Spinal cord (tissue), 10 donors: Measurements from ENCODE around the gene FYTTD1. TPM values are rescaled to one million over a fixed set of nuclear protein-coding genes. Genes with fewer than 3 reads are reported as not detected.
A peak's percentile ranks its signal among the peaks of the same experiment; 100 is the strongest.

Source experiments
- DNase-seq, 6 donors: peaks; one replicate each; pipeline versions ENCODE4 v3.0.0 to v3.0.0-alpha.2; 2013 to 2015; ENCODE audit warnings: low spot score in 6 of 6, low read depth in 4 of 6
- H3K27ac ChIP-seq: one replicate; pipeline ENCODE4 v1.5.1; 2013; ENCODE audit warnings: low read depth, low read length, control low read depth
- H3K27me3 ChIP-seq: one replicate; pipeline ENCODE4 v1.6.1; 2013; ENCODE audit warnings: low read length; ENCODE audit not compliant: control insufficient read depth, insufficient read depth
- H3K36me3 ChIP-seq: one replicate; pipeline ENCODE4 v1.6.1; 2013; ENCODE audit warnings: low read length; ENCODE audit not compliant: control insufficient read depth, insufficient read depth
- H3K4me1 ChIP-seq: one replicate; pipeline ENCODE4 v1.6.1; 2013; ENCODE audit warnings: low read length; ENCODE audit not compliant: control insufficient read depth, insufficient read depth
- H3K4me3 ChIP-seq: one replicate; pipeline ENCODE4 v1.5.1; 2013; ENCODE audit warnings: low read depth, low read length, control low read depth
- H3K9me3 ChIP-seq: one replicate; pipeline ENCODE4 v1.6.1; 2013; ENCODE audit warnings: low read length; ENCODE audit not compliant: control insufficient read depth, insufficient read depth
- WGBS: methylation state at CpG from one replicate; pipeline ENCODE4 v1.1.5; 2013; ENCODE audit warnings: missing lambda C conversion rate; ENCODE audit not compliant: insufficient coverage; 5-methylcytosine and 5-hydroxymethylcytosine counted together
- polyA plus RNA-seq, 2 donors: library from polyadenylated mRNA; unstranded; fragments of 120-200 nt; gene quantifications; one replicate each; pipeline ENCODE4 v1.2.1, GENCODE V29; 2013; ENCODE audit not compliant: insufficient read length in 2 of 2
- total RNA-seq, 2 donors: library from RNA; depleted of rRNA in 1 of 2; stranded (reverse); fragments of 120-200 nt in 1 of 2; fragments of >200 nt in 1 of 2; gene quantifications; one replicate each; pipeline versions ENCODE4 v1.2.3 to v1.2.4, GENCODE V29; 2013 to 2014
- donor health status: healthy.

FYTTD1 gene
- total and polyA plus RNA-seq, 4 donors = 60.0 to 95.3 (median 71.8) TPM

DNA sequence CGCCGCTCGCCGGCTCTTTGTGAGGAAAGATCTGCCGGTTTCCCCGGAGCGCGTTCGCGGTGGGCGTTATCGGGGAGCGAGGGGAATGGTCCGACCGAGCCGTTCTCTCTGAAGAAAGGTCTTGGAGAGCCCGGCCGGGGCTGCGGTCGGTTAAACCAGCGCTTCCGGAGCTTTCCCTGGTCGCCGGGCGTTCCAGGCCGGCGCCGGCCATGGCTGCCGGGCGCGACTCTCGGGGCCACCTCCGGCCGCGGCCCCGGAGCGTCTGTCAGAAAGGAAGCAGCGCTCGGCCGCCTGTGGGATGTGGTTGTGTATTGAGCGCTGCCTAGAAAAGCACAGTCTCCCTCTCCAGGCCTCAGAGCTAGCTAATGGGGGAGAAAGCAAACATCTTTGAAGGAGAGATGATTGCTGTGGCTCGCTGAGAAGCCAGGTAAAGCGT is 731 bp downstream of the FYTTD1 start:
- Histone ChIP-seq H3K4me1 (peaks cover 11% of the 10 kb centered on the region), H3K4me3 (peak overlapping the region; percentile 82), H3K9me3 (no peaks in the 10 kb centered on the region), H3K27me3 (no peaks in the 10 kb centered on the region), H3K27ac (peak overlapping the region; percentile 97), H3K36me3 (no peaks in the 10 kb centered on the region)
- under 1% methylated on average over 37 of the region's 43 CpGs for WGBS
- DNase-seq = peak in 3 of 6 donors; percentile 43 to 81 (median 75)

DNA sequence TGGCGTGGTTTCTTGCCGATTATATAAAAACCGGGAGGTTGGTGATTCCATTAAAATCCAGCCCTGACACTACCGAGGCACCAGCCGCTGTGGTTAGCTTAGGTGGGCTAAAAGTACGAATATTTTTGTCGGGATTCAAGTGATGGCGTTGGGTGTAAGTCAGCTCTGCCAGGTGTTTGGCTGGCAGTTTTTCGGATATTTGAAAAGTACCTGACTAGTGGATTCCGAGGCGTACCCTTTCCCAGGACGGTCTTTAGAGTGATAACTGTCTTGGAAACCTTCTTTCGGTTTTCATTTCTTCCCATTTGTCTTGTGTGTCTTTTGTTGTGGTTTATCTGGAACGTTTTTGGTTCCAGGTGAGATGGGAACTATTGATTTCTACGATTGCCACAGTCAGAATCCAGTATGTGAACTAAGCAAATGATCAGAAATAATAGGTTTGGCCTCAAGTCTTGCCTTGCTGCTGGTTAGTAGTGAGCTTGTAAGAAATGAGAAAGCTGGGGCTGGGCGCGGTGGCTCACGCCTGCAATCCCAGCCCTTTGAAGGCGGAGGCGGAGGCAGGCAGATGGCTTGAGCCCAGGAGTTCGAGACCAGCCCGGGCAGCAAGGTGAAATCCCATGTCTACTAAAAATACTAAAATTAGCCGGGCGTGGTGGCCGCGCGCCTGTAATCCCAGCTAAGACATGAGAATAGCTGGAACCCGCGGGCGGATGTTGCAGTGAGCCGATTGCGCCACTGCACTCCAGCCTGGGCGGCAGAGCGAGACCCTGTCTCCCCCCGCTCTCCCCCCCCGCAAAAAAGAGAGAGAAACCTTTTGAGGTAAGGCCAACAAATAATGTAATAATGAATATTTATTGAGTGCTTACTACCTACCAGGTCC is 1.4 kb downstream of the FYTTD1 start:
- Histone ChIP-seq H3K27me3 (no peaks in the 10 kb centered on the region), H3K4me1 (peaks cover 11% of the 10 kb centered on the region), H3K27ac (peak overlapping the region; percentile 97), H3K36me3 (no peaks in the 10 kb centered on the region), H3K9me3 (no peaks in the 10 kb centered on the region), H3K4me3 (peak overlapping the region; percentile 82)
- WGBS = 11% methylated on average over 23 of the region's 36 CpGs
- peak in 3 of 6 donors; percentile 36 to 53 (median 46) for DNase-seq

DNA sequence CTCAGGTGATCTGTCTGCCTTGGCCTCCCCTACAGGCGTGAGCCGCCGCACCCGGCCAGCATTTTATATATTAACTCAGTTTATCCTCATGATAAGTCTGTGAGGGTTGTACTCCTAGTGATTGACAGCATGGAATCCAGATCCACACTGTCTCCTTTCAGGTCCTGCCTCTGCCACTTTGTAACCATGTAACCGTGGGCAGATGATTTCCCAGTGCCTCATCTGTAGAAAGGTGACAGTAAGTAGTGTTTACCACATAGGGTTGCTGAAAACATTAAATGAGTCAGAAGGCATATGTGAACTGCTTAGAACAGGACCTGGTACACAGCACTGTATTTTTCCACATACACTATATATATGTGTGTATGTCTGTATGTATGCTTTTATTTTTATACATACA is 2.4 kb downstream of the FYTTD1 start:
- H3K36me3 ChIP-seq = no peaks in the 10 kb centered on the region
- no peaks in the 10 kb centered on the region for H3K9me3 ChIP-seq
- no peak for DNase-seq
- H3K27me3 ChIP-seq = no peaks in the 10 kb centered on the region
- H3K4me1 ChIP-seq = peaks cover 11% of the 10 kb centered on the region
- H3K27ac ChIP-seq = no peak overlapping the region
- WGBS = no CpG with 5 or more reads among the region's 5 CpGs
- H3K4me3 ChIP-seq = no peak overlapping the region

DNA sequence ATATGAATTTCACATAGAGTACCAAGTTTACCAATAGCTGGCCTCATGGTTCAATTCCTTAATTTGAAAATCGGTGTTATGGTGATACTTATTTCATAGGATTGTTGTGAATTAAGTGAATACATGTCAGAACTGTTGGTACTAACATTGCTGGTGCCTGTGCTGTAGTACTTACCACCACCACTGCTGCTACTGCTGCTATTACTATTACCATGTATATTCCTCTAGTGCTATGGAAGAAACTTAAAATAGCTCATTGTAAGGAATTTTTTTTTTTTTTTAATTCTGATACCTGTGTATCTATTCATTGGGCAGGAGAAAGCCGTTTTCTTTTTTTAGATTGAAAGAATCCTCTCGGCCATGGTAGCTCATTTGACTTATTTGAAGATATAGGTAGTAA is 3.6 kb downstream of the FYTTD1 start:
- H3K36me3 ChIP-seq = peaks cover 7% of the 10 kb centered on the region
- WGBS = no CpG with 5 or more reads among the region's 3 CpGs
- no peak overlapping the region for H3K4me3 ChIP-seq
- no peak overlapping the region for H3K27ac ChIP-seq
- H3K27me3 ChIP-seq = no peaks in the 10 kb centered on the region
- H3K4me1 ChIP-seq = peaks cover 11% of the 10 kb centered on the region
- H3K9me3 ChIP-seq = no peaks in the 10 kb centered on the region
- no peak for DNase-seq

DNA sequence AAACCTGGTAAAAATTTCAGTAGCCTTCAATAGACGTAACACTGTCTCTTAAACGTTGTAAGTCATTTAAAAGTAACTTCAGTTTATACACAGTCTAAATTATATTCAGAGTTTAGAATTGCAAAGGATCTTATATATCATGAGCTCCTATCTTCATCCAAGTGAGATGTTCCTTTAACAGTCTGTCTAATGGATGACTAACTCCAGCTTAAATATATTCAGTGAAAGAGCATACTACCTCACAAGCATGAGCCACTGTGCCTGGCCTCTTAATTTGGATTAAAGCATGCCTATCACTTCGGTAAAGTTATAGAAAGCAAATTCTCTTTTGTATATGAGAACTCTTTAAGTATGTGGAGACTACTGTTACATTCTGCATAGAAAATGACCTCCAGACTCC is 7.0 kb downstream of the FYTTD1 start:
- Histone ChIP-seq H3K27me3 (no peaks in the 10 kb centered on the region), H3K4me1 (peaks cover 5% of the 10 kb centered on the region), H3K36me3 (peaks cover 7% of the 10 kb centered on the region), H3K9me3 (no peaks in the 10 kb centered on the region), H3K27ac (no peak overlapping the region), H3K4me3 (no peak overlapping the region)
- DNase-seq = no peak
- no CpG with 5 or more reads among the region's 3 CpGs for WGBS

DNA sequence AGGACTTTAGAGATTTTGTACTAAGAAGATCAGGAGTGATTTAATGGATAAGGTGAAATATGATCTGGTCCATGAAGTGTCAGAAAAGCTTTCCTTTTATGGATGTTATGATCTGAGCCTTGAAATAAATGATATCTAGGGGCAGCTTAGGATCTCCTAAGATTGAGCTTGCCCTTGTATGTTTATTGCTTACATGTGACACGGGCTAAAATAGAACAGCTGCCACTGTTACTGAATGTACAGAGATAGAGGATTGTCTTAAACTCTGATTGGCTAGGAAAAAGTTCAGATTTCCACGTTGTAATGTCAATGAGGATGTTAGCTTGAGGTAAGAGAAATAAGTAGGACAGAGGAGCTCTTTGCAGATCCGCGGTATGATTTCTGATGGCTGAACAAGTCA is 8.8 kb downstream of the FYTTD1 start:
- Histone ChIP-seq H3K27me3 (no peaks in the 10 kb centered on the region), H3K36me3 (peaks cover 23% of the 10 kb centered on the region), H3K4me1 (no peaks in the 10 kb centered on the region), H3K9me3 (no peaks in the 10 kb centered on the region), H3K4me3 (no peak overlapping the region), H3K27ac (no peak overlapping the region)
- DNase-seq = no peak
- WGBS = 97% methylated on average over 4 of the region's 4 CpGs

DNA sequence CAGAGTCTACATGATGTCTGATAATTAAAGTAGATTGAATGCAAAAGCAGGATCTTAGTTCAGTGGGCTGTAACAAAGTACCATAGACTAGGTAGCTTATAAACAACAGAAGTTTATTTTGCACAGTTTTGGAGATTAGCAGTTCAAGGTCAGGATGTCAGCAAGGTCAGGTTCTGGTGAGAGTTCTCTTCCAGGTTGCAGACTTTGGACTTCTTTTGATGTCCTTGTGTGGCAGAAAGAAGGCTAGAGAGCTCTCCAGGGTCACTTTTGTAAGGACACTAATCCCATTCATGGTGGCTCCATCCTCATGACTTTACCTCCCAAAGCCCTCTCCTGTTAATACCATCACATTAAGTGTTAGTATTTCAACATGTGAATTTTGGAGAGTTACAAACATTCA is 12.1 kb downstream of the FYTTD1 start:
- no peaks in the 10 kb centered on the region for H3K4me1 ChIP-seq
- DNase-seq = no peak
- H3K27me3 ChIP-seq = no peaks in the 10 kb centered on the region
- no peak overlapping the region for H3K4me3 ChIP-seq
- H3K27ac ChIP-seq = no peak overlapping the region
- no peaks in the 10 kb centered on the region for H3K9me3 ChIP-seq
- H3K36me3 ChIP-seq = peaks cover 34% of the 10 kb centered on the region

DNA sequence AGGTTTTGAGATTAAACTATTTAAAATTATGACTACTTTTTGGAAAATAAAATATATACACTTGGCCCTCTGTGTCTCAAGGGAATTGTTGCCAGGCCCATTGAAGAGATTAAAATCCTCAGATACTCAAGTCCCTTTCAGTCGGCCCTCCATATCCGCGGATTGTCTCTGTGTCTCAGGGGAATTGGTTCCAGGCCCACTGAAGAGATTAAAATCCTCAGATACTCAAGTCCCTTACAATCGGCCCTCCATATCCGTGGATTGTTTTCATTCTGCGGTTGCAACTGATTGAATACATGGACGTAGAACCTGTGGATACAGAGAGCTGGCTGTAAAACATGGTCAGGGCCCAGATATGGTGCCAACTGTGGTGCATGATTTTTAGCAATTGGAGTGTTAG is 25.6 kb downstream of the FYTTD1 start:
- Histone ChIP-seq H3K9me3 (no peaks in the 10 kb centered on the region), H3K27ac (no peak overlapping the region), H3K27me3 (no peaks in the 10 kb centered on the region), H3K36me3 (peaks cover 65% of the 10 kb centered on the region), H3K4me1 (no peaks in the 10 kb centered on the region), H3K4me3 (no peak overlapping the region)
- 88% methylated on average over 7 of the region's 7 CpGs for WGBS
- no peak for DNase-seq

DNA sequence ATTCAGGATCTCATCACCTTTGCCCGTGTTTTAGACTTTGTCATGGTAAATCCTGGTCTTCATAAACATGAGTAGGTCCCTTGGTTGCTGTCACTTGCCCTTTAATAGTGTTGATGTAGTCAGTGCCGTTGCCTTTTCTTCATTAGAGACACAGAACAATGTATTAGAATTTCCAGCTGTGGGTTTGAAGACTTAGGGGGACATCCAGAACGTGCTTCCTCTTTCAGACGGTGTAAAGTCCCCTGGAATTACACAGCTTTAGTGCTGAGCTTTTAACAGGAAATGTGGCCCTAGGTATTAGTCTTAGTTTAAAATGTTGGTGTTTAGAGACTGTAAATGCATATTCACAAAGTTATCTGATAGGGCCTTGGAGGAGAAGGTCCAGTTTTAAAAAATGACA is 32.5 kb downstream of the FYTTD1 start:
- peaks cover 30% of the 10 kb centered on the region for H3K36me3 ChIP-seq
- no peaks in the 10 kb centered on the region for H3K27me3 ChIP-seq
- 80% methylated on average over 1 of the region's 4 CpGs for WGBS
- no peak overlapping the region for H3K27ac ChIP-seq
- DNase-seq = no peak
- H3K4me1 ChIP-seq = no peaks in the 10 kb centered on the region
- H3K9me3 ChIP-seq = no peaks in the 10 kb centered on the region
- no peak overlapping the region for H3K4me3 ChIP-seq

DNA sequence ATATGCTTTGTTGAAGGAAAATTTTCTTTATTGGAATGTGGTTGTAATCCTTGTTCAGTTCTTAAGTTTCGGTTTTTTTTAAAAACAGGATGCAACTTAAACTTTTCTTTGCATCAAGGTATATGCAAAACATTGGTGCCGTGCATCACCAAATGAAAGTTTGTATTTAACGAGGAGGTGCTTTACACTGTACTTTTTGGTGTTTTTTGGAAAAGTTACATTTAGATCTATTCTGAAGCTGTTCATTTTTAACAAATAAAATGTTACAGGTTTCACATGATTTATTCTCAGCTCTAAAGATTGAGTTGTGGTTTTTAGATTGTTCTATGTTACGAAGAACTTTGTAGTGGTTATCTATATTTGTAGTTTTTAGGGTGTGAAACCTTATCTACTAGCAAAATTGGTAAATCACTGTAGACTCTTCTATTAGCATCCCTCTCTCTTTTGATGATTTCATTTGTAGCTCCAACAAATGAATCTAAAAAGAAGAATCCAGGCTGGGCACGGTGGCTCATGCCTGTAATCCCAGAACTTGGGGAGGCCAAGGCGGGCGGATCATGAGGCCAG is 34.4 kb downstream of the FYTTD1 start:
- DNase-seq = no peak
- Histone ChIP-seq H3K4me1 (no peaks in the 10 kb centered on the region), H3K9me3 (no peaks in the 10 kb centered on the region), H3K4me3 (no peak overlapping the region), H3K27me3 (no peaks in the 10 kb centered on the region), H3K36me3 (peaks cover 22% of the 10 kb centered on the region), H3K27ac (no peak overlapping the region)
- no CpG with 5 or more reads among the region's 7 CpGs for WGBS
